GM12872 (cell line): ENCODE data around the gene ADCY3.

Experiments used
- CTCF ChIP-seq: IDR thresholded peaks from 3 replicates; pipeline ENCODE4 v1.5.1; 2011; ENCODE audit warnings: low read depth, mild to moderate bottlenecking, low read length, moderate library complexity; ENCODE audit not compliant: insufficient read depth

Gene ADCY3

GRCh38 chr2:24908461-24908901 lies 11.6 kb downstream of the ADCY3 start:
- TF ChIP-seq CTCF = no peak

GRCh38 chr2:24907116-24907515 lies 12.9 kb downstream of the ADCY3 start:
- TF ChIP-seq CTCF = no peak

- no peak for TF ChIP-seq CTCF
Observed at GRCh38 chr2:24906466-24906865, 13.6 kb downstream of the ADCY3 start.

- no peak for TF ChIP-seq CTCF
Observed at GRCh38 chr2:24903161-24904103, 16.6 kb downstream of the ADCY3 start.

GRCh38 chr2:24899361-24899910 lies 20.6 kb downstream of the ADCY3 start:
- no peak for TF ChIP-seq CTCF

GRCh38 chr2:24898122-24899109 lies 21.6 kb downstream of the ADCY3 start:
- TF ChIP-seq CTCF = no peak

GRCh38 chr2:24894750-24895149 lies 25.3 kb downstream of the ADCY3 start:
- TF ChIP-seq CTCF = no peak
